HCEC 1CT (cell line): Measurements from ENCODE around the gene DMRTA1.
A peak's percentile ranks its signal among the peaks of the same experiment; 100 is the strongest.
"Not testable (repeated sequence)": the region's sequence is repeated elsewhere in the genome, so short reads cannot be mapped to it uniquely, and the experiment has no call there.

Source experiments
- DNase-seq: peaks from one replicate; pipeline ENCODE4 v3.0.0-alpha.2; 2017

The DMRTA1 gene

GRCh38 chr9:22446589-22446949 lies at the start of gene DMRTA1:
Gene DMRTA1 (plus strand): TSS chr9:22446824. CDS start chr9:22447066, 242 bp downstream.
- DNase-seq: peak; percentile 85

- peak; percentile 23 for DNase-seq
Measured at GRCh38 chr9:22401671-22402070, 45.0 kb upstream of the DMRTA1 start.

GRCh38 chr9:22405869-22406659 lies 40.6 kb upstream of the DMRTA1 start:
- no peak for DNase-seq

GRCh38 chr9:22413884-22414283 lies 32.7 kb upstream of the DMRTA1 start:
- DNase-seq: peak; percentile 87

- DNase-seq: peak; percentile 70
Measured at GRCh38 chr9:22415941-22416691, 30.5 kb upstream of the DMRTA1 start.

GRCh38 chr9:22416692-22417060 lies 29.9 kb upstream of the DMRTA1 start:
- peak; percentile 80 for DNase-seq

GRCh38 chr9:22423566-22423965 lies 23.1 kb upstream of the DMRTA1 start:
- no peak for DNase-seq

GRCh38 chr9:22424616-22425015 lies 22.0 kb upstream of the DMRTA1 start:
- DNase-seq: no peak

- DNase-seq: peak; percentile 45
Measured at GRCh38 chr9:22425551-22425950, 21.1 kb upstream of the DMRTA1 start.

GRCh38 chr9:22427226-22427880 lies 19.3 kb upstream of the DMRTA1 start:
- DNase-seq: no peak

GRCh38 chr9:22433691-22434090 lies 12.9 kb upstream of the DMRTA1 start:
- DNase-seq: no peak

- not testable (repeated sequence) for DNase-seq
Measured at GRCh38 chr9:22435252-22435651, 11.4 kb upstream of the DMRTA1 start.

- DNase-seq: not testable (repeated sequence)
Measured at GRCh38 chr9:22437461-22438067, 9.1 kb upstream of the DMRTA1 start.

- DNase-seq: no peak
Measured at GRCh38 chr9:22440841-22441240, 5.8 kb upstream of the DMRTA1 start.

GRCh38 chr9:22446950-22447617 lies 460 bp downstream of the DMRTA1 start:
- peak; percentile 77 for DNase-seq

GRCh38 chr9:22447618-22448305 lies 1.1 kb downstream of the DMRTA1 start:
- peak; percentile 17 for DNase-seq

GRCh38 chr9:22449719-22450118 lies 3.1 kb downstream of the DMRTA1 start:
- DNase-seq: no peak

GRCh38 chr9:22452415-22453010 lies 5.9 kb downstream of the DMRTA1 start:
- peak; percentile 37 for DNase-seq

GRCh38 chr9:22454016-22454415 lies 7.4 kb downstream of the DMRTA1 start:
- peak; percentile 51 for DNase-seq

GRCh38 chr9:22455181-22455580 lies 8.6 kb downstream of the DMRTA1 start:
- no peak for DNase-seq

GRCh38 chr9:22457448-22457847 lies 10.8 kb downstream of the DMRTA1 start:
- DNase-seq: no peak

- peak; percentile 34 for DNase-seq
Measured at GRCh38 chr9:22463205-22463604, 16.6 kb downstream of the DMRTA1 start.
